GM06990 (cell line): ENCODE data around the gene USP6.

ENCODE experiments used
- DNase-seq: peaks from one replicate; pipeline ENCODE4 v3.0.0-alpha.2; 2011; ENCODE audit not compliant: insufficient read length; ENCODE audit errors: extremely low read depth
- H3K27me3 ChIP-seq: replicated peaks from 2 replicates; pipeline ENCODE4 v1.6.0; 2011; ENCODE audit warnings: low read length; ENCODE audit not compliant: control insufficient read depth, insufficient read depth
- H3K36me3 ChIP-seq: 2 replicates; pipeline ENCODE4 v1.5.1; 2011; ENCODE audit warnings: low read length; ENCODE audit not compliant: control insufficient read depth, insufficient read depth
- H3K4me3 ChIP-seq: replicated peaks from 2 replicates; pipeline ENCODE4 v1.5.1; 2011; ENCODE audit warnings: low read depth, mild to moderate bottlenecking, control low read depth, low read length
- TF ChIP-seq, protein P1 (sequence below): IDR thresholded peaks from 2 replicates; pipeline ENCODE4 v1.5.1; 2011; ENCODE audit warnings: low read length, control low read depth, mild to moderate bottlenecking, inconsistent platforms; ENCODE audit not compliant: insufficient read depth, poor library complexity, severe bottlenecking

USP6 gene

DNA sequence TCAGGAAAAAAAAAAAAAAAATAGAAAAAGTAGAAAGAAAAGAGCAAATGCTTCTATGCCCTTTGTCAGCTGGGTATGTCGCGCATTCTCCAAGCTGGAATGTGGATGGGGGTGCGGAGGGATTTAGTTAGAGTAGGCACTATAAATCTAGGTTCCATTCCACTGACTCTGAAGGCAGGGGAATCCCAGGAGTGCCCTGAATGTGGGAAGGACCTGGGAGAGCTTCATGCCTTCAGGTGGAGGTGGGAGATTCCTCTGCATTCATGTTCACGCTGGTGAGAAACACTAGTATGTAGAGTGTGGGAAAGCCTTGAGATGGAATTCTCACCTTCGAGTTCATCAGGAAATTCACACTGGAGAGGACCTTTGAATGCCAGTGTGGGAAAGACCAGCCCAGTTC, 16.6 kb upstream of the USP6 start:
- Histone ChIP-seq H3K27me3 (no peaks in the 10 kb centered on the region), H3K4me3 (no peak overlapping the region), H3K36me3 (no peaks in the 10 kb centered on the region)
- no peak for DNase-seq
- TF ChIP-seq, protein P1, sequence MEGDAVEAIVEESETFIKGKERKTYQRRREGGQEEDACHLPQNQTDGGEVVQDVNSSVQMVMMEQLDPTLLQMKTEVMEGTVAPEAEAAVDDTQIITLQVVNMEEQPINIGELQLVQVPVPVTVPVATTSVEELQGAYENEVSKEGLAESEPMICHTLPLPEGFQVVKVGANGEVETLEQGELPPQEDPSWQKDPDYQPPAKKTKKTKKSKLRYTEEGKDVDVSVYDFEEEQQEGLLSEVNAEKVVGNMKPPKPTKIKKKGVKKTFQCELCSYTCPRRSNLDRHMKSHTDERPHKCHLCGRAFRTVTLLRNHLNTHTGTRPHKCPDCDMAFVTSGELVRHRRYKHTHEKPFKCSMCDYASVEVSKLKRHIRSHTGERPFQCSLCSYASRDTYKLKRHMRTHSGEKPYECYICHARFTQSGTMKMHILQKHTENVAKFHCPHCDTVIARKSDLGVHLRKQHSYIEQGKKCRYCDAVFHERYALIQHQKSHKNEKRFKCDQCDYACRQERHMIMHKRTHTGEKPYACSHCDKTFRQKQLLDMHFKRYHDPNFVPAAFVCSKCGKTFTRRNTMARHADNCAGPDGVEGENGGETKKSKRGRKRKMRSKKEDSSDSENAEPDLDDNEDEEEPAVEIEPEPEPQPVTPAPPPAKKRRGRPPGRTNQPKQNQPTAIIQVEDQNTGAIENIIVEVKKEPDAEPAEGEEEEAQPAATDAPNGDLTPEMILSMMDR, result no peak

DNA sequence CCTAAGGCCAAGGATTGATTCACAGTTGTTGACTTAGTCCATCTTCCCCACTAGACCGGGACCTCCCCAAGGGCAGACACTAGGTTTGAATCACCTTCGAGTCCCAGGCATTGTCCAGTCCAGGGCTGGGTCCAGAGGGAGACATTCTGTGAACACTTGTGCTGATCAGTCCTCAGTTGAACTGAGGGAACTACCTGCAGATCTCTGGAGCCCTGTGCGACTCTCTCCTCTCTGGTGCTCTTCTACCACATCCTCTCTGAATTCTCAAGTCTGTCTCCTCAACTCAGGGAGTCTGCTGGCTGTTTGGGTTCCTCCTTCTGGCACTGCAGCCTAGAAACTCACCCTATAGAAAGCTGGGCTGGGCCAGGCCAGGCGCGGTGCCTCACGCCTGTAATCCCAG, 15.0 kb upstream of the USP6 start:
- Histone ChIP-seq H3K27me3 (no peaks in the 10 kb centered on the region), H3K36me3 (no peaks in the 10 kb centered on the region; the same call in 1 of the 2 replicates), H3K4me3 (no peak overlapping the region)
- TF ChIP-seq, protein P1, result no peak
- DNase-seq, result no peak

DNA sequence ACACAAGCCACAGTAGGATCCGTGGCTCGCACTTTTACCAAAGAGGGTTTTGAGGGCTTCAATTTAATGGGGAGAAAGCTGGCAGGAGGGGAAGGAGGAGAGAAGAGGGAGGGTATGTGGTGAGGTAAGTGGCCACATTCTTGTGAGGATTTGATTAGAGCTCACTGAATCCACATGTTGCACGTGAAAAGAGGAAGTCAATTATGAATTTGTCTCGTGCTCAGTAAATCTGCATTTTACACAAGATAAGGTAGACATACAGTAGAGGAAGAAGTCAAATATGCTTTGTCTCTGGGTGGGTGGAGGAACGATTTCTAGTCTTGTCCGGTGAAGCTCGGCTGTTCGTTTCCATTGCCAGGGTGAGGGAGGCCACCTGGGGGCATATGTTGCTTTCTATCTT, 5.0 kb upstream of the USP6 start:
- peaks cover 8% of the 10 kb centered on the region for H3K36me3 ChIP-seq
- peak; percentile 15 for DNase-seq
- peak overlapping the region; percentile 96 for H3K4me3 ChIP-seq
- TF ChIP-seq, protein P1, result no peak
- no peaks in the 10 kb centered on the region for H3K27me3 ChIP-seq

DNA sequence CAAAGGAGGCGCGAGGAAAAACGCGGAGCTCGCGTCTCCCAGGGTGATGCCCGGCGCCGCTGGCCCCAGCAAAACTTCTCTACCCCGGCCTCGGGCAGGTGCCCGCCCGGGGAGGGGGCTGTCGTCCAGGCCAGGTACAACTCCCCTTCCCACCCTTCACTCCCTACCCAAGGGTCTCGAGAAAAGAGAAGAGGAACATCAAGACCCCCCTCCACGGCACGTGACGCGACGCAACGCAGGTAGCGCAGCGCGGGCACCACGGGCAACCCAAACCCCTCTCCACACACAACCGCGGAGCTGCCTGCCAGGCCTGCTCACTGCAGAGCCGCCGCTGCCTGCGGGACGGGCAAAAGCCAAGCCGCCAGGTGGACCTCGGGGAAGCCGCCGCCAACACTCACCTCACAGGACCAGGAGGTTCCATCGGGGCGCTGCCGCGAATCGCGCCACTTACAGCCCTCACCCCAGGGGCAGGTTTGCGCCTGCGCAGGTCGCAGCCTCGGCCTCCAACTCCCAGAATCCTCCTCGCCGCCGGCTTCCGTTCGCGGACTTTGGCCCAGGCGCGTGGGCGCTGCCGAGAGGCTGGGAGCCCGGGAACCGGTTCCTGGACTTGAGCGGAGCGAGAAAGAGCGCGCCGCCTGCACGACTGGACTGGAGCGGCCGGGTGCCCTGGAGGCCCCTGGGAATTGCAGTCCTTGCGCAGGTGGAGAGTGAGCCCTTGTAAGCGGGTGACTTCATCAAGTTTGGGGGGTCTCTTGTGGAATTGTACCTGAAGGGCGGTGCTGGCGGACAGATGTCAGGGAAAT, 4.2 kb upstream of the USP6 start, which contains the start of gene ZNF232:
ZNF232 (minus strand) TSS at position 477 of the 803 bp plus-strand sequence; CDS start at position 421, 56 bp downstream.
- Histone ChIP-seq H3K27me3 (no peaks in the 10 kb centered on the region), H3K4me3 (peak within 1 kb of the TSS; percentile 96), H3K36me3 (peaks cover 8% of the 10 kb centered on the region)
- TF ChIP-seq, protein P1, result peak; percentile 2
- DNase-seq, result peak; percentile 96

DNA sequence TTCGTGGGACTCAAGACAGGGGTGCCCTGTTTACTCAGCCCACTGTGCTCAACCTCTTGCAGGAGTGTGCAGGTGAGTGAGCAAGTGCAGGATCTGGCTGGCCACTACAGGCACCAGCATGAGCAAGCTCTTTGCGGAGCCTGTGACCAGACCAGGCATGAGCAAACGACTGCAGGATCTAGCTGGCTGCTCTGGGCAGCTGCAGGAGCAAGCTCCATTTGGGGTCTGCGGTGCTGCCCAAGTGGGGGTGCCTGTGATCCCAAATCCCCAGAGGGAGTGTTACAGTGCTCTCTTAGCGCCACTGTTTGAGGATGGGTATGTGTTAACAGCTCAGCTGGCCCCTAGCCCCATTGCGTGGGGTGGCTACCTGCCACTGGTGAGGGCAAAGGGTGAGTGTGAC, 2.4 kb downstream of the USP6 start:
- Histone ChIP-seq H3K4me3 (no peak overlapping the region), H3K36me3 (no peaks in the 10 kb centered on the region; the same call in 1 of the 2 replicates), H3K27me3 (no peaks in the 10 kb centered on the region)
- TF ChIP-seq, protein P1, result no peak
- DNase-seq, result no peak
